Left lobe of liver (tissue), 2 donors: ENCODE results near the gene DOK7. TPM values are rescaled to one million over a fixed set of nuclear protein-coding genes. Genes with fewer than 3 reads are reported as not detected.

Experiments used
- ATAC-seq: fragments of 200-7000 bp; cut with Tn5 transposase; one replicate; pipeline ENCODE4 v1.9.1; 2020; ENCODE audit warnings: mild to moderate bottlenecking, moderate library complexity
- DNase-seq: peaks from one replicate; pipeline ENCODE4 v3.0.0-alpha.2; 2020; ENCODE audit warnings: low spot score
- total RNA-seq: library from RNA; stranded (reverse); gene quantifications from one replicate; pipeline ENCODE4 v1.2.1, GENCODE V29; 2021
- donor health status: DM: no; HTN: no; CAD: no; lungs with moderate emphysema.
- donor health status: DM: no; HTN: yes; CAD: no.

The DOK7 gene
- total RNA-seq, 1 donor from 2014 or later: 0.83 TPM

GRCh38 chr4:3485011-3485791 is 22.1 kb downstream of the DOK7 start:
- DNase-seq (no peak), ATAC-seq (no peak)

DNA sequence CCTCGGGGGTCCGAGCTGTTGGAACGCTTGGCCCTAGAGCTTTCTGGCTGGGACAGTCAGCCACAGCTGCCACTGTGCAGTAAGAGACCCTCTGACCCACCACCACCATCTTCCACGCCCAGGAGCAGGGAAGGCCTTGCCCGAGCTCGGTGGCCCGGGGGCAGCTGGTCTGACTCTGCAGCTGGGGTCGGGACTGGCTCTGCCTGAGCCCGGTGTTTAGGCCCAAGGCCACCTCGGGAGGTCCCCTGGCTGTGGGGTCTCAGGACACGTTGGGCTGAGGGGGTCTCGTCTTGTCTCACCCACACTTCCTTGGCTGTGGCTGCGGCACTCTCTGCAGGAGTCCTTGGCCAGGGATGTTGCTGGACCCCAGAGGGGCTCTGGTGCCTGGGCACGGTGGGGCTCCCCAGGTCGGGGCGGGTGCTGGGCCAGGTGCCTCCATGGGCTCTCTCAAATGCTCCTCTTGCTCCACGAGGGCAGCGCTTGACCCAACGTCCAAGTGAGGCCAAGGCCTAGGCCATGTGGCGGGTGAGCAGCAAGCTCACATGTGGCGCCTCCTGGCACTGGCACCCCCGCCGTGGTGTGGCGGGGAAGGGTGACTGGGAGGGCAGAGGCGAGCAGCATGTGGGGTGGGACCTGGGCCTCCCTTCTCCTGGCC is 22.9 kb downstream of the DOK7 start:
- ATAC-seq (no peak), DNase-seq (no peak)

- ATAC-seq: no peak
- DNase-seq: no peak
Observed at GRCh38 chr4:3486541-3487540, 23.7 kb downstream of the DOK7 start.

DNA sequence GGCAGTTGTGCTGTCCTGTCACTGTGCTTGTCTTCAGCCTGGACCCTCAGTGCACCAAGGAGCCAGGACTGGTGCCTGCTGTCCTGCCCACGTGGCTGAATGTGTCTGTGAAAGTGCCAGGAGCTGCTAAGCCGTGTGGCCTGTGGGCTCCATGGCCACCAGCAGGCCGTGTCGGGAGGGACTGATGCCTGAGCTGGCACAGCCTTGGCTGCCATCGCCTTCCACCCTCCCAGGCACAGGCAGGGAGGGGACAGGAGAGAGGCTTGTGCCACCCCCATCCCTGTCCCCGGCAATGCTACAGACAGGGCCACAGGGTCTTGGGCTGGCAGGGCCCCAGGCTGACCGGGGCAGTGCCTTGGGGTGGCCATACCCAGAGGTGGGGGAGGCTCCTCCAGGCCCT is 24.8 kb downstream of the DOK7 start:
- ATAC-seq: no peak
- DNase-seq: no peak

DNA sequence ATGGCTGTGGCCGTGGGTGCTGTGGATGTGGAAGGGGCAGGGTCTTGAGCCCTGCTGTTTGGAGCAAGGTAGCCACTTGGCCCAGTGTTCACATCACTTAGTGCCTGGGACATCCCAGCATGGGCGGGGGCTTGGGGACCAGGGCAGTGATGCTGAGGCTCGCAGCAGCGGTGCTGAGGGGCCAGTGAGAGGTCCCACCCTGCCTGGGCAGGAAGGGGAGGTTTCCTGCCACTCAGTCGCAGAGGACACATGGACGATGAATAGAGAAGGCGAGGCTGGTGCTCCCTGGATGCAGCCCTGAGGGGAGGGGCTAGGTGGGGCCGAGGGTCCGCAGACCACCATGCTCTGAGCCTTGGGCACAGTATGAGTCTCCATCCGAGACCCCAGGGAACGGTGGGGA is 25.7 kb downstream of the DOK7 start:
- no peak for DNase-seq
- no peak for ATAC-seq

- ATAC-seq (no peak), DNase-seq (no peak)
Observed at GRCh38 chr4:3489451-3489962, 26.4 kb downstream of the DOK7 start.

- DNase-seq: no peak
- no peak for ATAC-seq
Observed at GRCh38 chr4:3491681-3492405, 28.7 kb downstream of the DOK7 start.

DNA sequence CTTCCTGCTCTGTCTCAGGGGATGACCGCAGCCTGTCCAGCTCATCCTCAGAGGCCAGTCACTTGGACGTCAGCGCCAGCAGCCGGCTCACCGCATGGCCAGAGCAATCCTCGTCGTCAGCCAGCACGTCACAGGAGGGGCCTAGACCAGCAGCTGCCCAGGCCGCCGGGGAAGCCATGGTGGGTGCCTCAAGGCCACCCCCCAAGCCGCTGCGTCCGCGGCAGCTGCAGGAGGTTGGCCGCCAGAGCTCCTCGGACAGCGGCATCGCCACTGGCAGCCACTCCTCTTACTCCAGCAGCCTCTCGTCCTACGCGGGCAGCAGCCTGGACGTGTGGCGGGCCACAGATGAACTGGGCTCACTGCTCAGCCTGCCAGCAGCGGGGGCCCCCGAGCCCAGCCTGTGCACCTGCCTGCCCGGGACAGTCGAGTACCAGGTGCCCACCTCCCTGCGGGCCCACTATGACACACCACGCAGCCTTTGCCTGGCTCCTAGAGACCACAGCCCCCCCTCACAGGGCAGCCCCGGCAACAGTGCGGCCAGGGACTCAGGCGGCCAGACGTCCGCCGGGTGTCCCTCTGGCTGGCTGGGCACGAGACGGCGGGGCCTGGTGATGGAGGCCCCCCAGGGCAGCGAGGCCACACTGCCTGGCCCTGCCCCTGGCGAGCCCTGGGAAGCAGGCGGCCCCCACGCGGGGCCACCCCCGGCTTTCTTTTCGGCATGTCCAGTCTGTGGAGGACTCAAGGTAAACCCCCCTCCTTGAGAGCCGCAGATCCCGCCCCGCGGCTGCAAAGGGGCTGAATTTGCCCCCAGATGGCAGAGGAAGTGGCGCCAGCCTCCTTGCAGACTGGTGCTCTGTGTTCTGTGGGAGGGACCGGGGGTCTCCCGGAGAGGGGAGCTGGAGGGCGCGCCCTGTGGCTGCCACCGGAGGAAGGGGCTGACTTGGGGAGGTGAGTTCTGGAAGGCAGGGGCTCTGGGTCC is 29.9 kb downstream of the DOK7 start:
- ATAC-seq (no peak), DNase-seq (no peak)

DNA sequence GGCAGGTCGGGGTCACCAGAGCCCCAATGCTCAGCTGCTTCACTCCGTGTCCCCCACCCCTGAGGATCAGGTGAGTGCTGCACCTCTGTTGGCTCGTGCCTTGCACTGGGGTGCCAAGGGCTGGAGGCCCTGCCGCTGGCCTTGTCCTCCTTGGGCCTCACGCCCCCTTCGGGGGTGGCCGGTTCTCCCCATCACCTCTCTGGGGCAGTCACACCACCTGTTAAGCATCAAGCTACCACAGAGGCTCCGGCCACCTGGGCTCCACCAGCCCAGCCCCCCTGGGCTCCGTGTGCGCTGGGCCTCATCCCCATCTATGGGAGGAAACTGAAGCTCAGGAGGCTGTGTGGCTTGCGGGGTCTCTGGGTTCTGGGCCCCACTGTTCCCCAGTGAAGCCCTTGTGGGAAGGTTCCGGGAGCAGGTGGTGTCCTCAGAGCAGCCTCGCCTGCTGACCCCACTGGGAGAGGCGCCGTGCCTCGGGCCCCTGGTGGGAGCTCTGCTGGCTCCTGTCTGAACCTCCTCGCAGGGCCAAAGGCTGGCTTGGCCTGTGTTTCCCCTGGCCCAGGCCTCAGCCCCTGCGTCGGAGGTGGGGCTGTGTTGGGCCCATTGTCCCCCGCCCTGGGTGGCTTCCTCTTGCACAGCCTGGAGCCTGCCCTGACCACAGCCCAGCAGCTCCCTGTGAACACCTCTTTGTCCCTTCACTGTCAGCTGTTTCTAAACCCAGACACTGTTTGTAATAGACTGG is 30.8 kb downstream of the DOK7 start:
- no peak for DNase-seq
- ATAC-seq: no peak

GRCh38 chr4:3494462-3494871 is 31.4 kb downstream of the DOK7 start:
- DNase-seq (no peak), ATAC-seq (no peak)

DNA sequence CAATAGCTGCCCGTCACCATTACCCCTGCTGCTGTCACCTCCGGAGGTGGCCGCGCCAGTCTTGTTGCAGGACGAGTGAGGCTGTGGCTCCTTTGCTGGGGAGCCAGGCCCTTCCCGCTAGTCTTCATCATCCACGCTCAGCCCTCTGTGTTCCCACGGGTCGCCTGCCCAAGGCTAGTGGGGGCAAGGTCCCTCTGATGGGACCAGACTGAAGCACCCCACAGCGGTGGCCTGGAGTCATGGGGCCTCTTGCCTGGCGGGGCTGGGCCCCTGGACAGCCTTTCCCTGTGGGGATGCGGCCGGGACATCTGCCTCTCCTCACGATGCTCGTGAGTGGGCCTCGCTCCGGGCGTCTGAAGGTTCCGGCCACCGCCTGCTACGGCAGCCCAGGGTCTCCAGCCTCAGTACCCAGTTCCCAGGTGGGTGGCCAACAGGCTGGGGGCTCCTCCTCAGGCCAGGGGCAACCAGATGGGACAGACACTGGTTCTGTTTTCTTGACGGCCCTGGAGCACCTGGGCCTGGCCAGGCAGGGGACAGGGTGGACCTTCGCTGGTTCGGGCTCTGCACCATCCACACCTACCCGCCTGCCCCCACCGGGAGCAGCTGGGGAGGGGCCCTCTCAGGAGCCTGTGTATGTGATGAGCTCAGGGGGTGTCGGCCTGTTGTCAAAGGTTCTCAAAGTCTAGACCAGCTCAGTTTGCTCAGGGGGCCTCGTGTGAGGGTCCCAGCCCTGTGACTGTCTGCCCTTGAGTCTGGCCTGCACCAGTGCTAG is 32.3 kb downstream of the DOK7 start:
- DNase-seq (no peak), ATAC-seq (no peak)

DNA sequence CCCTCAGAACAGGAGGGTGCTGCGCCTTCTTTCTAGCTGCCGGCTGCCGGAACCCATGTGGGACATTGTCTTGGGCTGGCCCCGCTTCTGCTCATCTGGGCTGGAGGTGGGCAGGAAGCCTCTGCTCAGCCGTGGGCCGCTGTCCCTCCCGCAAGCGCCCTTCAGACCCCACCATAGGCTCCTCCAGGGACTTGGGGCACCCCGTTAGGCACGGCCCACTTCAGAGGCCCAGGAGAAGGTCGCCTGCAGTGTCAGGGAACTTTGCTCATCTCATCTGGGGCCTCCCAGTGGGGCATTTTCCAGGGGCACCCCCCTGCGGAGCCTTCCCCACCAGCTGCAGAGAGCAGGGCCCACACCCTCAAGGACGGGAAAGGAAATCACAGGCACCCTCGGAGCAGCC is 32.9 kb downstream of the DOK7 start:
- DNase-seq: no peak
- ATAC-seq: no peak

- no peak for ATAC-seq
- DNase-seq: no peak
Observed at GRCh38 chr4:3497095-3497494, 34.0 kb downstream of the DOK7 start.

GRCh38 chr4:3497523-3498389 is 34.6 kb downstream of the DOK7 start:
- DNase-seq (no peak), ATAC-seq (no peak)

GRCh38 chr4:3498407-3498806 is 35.3 kb downstream of the DOK7 start:
- no peak for ATAC-seq
- DNase-seq: no peak

- ATAC-seq (no peak), DNase-seq (no peak)
Observed at GRCh38 chr4:3498901-3499510, 35.9 kb downstream of the DOK7 start.
